Activated CD4-positive, alpha-beta T cell treated with anti-CD3 and anti-CD28 coated beads for 1 hour (primary cell): ENCODE measurements around the gene HMMR.
"Not testable (repeated sequence)": the region's sequence is repeated elsewhere in the genome, so short reads cannot be mapped to it uniquely, and the experiment has no call there.

Experiments
- DNase-seq: peaks from one replicate; pipeline ENCODE4 v3.0.0-alpha.2; 2020

Gene HMMR

GRCh38 chr5:163509291-163509951 lies 49.0 kb downstream of the HMMR start:
- no peak for DNase-seq

GRCh38 chr5:163512526-163512925 lies 52.1 kb downstream of the HMMR start:
- no peak for DNase-seq

DNA sequence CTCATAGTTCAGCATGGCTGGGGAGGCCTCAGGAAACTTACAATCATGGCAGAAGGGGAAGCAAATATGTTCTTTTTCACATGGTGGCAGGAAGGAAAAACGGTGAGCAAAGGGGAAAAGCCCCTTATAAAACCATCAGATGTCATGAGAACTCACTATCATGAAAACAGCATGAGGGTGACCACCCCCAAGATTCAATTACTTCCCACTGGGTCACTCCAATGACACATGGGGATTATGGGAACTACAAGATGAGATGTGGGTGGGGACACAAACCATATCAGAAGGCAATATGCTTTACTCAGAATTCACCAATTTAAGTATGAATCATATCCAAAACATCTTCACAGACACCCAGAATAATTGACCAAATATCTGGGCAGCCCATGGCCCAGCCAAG lies 64.7 kb downstream of the HMMR start:
- DNase-seq, result no peak

- DNase-seq, result no peak
Measured at GRCh38 chr5:163529698-163530097, 69.3 kb downstream of the HMMR start.

DNA sequence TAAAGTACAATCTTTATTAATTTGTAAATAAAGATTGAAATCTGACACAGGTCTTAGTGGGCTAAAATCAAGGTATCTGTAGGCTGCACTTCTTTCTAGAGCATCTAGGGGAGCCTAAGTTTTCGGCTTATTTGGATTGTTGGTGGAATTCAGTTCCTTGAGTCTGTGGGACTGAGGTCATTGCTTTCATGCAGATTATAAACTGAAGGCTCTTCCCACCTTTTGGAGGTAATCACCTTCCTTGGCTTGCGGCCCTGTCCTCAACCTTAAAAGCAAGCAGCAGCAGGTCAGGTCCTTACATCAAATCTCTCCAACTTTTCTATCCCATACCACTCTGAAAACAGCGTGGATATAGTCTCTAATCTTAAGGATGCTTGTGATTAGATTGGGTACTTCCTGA lies 70.8 kb downstream of the HMMR start:
- no peak for DNase-seq

DNA sequence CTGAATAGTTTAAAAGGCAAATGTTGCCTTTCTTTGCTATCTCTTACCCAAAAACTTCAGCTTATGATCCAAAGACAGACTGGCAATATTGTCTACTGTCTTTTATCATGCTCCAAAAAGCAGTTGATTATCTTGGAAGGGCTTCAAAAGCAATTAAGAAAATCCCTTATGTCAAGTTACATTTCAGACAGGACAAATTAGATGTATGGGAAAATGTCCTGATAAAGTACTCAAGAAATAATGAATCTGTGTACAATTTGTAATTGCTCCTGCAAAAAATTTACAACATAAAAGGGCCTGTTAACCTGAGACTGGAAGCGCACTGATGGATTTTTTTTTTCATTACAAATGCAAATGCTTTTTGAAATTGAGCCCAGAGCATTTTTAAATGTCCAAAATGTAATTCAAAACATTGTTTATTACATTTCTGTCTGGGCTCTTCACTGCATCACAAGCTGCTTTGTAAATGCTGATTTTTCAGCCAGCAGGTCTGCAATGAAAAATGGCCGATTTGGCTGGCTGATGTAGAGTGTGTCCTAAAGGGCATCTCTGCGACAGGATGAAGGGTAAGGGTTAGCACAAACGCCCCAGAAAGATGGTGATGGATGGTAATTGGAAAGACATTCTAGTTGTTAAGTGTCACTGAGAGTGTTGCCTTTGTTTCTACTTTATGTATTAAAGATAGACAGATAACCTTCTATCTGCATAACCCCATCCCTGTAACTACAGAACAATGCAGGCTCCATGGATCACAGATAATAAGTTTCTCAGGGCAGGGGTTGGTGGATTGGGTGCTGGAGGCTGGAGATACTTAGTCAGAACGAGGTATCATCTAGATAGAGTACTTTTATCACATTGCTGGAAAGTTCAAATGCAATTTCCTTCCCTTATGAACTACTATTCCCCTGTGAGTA lies 72.0 kb downstream of the HMMR start:
- no peak for DNase-seq

DNA sequence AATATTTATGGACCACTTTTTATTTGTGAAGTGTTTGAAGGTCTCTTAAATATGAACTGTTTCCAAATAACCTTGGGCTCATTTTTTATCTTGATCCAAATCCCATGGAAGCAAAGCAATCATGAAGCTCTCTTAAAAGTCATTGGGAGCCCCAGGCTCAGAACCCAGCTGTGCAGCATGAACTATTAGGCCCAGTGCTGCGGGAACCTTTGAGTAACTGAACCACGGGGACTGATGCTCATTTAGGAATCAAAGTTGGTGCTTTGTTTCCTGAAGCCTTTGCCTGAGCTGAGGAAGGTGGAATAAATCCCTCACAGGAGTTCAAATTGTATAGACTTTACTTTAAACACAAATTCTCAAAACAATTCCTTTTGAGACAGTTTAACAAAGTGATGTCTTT lies 72.8 kb downstream of the HMMR start:
- no peak for DNase-seq

- DNase-seq, result no peak
Measured at GRCh38 chr5:163534492-163535094, 74.2 kb downstream of the HMMR start.

DNA sequence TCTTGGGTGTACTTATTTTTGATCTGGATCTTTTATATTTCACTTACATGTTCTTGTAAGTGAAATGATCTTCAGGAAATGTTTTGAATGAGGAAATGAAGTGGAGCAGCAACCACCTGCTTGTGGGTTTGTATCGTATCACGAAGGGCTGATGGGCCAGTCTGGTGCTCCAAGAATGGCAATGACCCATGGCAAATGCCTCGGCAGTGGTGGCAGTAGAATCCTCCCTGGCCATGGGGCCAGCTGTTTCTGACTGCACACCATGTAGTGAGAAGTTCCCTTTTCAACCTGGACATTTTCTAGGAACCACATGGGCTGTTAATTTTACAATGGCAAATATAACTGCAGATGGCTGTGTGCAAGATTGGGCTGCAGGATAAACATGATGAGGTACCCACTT lies 74.9 kb downstream of the HMMR start:
- DNase-seq, result no peak

DNA sequence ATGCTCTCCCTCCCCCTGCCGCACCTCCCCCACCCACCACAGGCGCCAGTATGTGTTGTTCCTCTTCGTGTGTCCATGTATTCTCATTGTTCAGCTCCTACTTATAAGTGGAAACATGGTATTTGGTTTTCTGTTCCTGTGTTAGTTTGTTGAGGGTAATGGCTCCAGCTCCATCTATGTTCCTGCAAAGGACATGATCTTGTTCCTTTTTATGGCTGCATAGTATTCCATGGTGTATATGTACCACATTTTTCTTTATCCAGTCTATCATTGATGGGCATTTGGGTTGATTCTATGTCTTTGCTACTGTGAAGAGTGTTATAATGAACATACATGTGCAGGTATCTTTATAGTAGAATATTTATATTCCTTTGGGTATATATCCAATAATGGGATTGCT lies 76.0 kb downstream of the HMMR start:
- not testable (repeated sequence) for DNase-seq

DNA sequence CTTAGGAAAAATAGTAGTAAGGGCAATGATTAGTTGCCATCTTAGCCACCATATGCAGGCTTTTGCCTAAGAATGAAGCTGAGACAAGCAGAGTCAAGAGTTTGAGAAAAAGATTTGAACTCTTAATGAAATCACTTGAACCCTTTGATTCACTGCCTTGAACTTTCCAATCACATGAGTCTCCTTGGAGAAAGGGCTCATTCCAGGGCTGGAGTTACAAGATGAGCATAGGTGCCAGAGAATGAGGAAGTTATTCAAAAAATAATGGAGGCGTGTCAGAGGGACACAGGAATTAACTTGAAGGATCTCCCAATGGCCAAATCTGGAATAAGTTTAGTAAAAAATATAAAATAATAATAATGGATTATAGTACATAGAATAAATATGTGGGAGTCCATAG lies 80.3 kb downstream of the HMMR start:
- no peak for DNase-seq
